HepG2 (cell line): ENCODE data around the gene CHST3. TPM values are rescaled to one million over a fixed set of nuclear protein-coding genes. Genes with fewer than 3 reads are reported as not detected.
A peak's percentile ranks its signal among the peaks of the same experiment; 100 is the strongest.

Source experiments
- AGO2 ChIP-seq: fragments of 200-400 bp; formaldehyde crosslinking; optimal IDR thresholded peaks from 2 replicates; pipeline ENCODE3; 2017; ENCODE audit warnings: mild to moderate bottlenecking, low read depth, low read length, moderate library complexity
- ARID2 ChIP-seq: sonication (generic); formaldehyde crosslinking; IDR thresholded peaks from 2 replicates; pipeline ENCODE4 v1.8.1; 2022; ENCODE audit warnings: mild to moderate bottlenecking, missing genetic modification reagents, borderline replicate concordance
- BRD4 ChIP-seq: sonication (generic); formaldehyde crosslinking; IDR thresholded peaks from 2 replicates; pipeline ENCODE4 v1.4.0; 2020; ENCODE audit warnings: missing genetic modification reagents
- CEBPB ChIP-seq: IDR thresholded peaks from 2 replicates; pipeline ENCODE4 v1.6.1; 2011; ENCODE audit warnings: low read depth, low read length, improper control_type of control experiment, borderline replicate concordance
- ELF3 ChIP-seq: IDR thresholded peaks from 2 replicates; pipeline ENCODE4 v1.6.1; 2016; ENCODE audit warnings: missing genetic modification reagents, missing compliant biosample characterization
- KDM2A ChIP-seq: sonication (generic); formaldehyde crosslinking; IDR thresholded peaks from 2 replicates; pipeline ENCODE4 v1.4.0; 2020; ENCODE audit warnings: low read depth, missing genetic modification reagents, borderline replicate concordance
- KLF11 ChIP-seq: IDR thresholded peaks from 2 replicates; pipeline ENCODE4 v1.6.1; 2016; ENCODE audit warnings: missing compliant biosample characterization
- NCOA1 ChIP-seq: sonication (generic); formaldehyde crosslinking; IDR thresholded peaks from 2 replicates; pipeline ENCODE4 v1.9.0; 2021; ENCODE audit warnings: missing genetic modification reagents
- PAWR ChIP-seq: sonication (generic); formaldehyde crosslinking; IDR thresholded peaks from 2 replicates; pipeline ENCODE4 v1.4.0; 2020; ENCODE audit warnings: missing genetic modification reagents, mild to moderate bottlenecking, borderline replicate concordance
- PAX8 ChIP-seq: sonication (generic); formaldehyde crosslinking; IDR thresholded peaks from 2 replicates; pipeline ENCODE4 v1.8.0; 2022; ENCODE audit warnings: mild to moderate bottlenecking, missing genetic modification reagents, borderline replicate concordance
- PHB2 ChIP-seq: fragments of 450-650 bp; IDR thresholded peaks from 2 replicates; pipeline ENCODE4 v1.6.1; 2018; ENCODE audit not compliant: partially characterized antibody
- PTBP1 ChIP-seq: fragments of 200-400 bp; formaldehyde crosslinking; IDR thresholded peaks from 2 replicates; pipeline ENCODE4 v1.6.1; 2018; ENCODE audit warnings: low read length, low read depth; ENCODE audit not compliant: poor library complexity, severe bottlenecking
- RELA ChIP-seq: sonication (generic); formaldehyde crosslinking; IDR thresholded peaks from 2 replicates; pipeline ENCODE4 v1.4.0; 2020; ENCODE audit warnings: missing genetic modification reagents
- RFX5 ChIP-seq: IDR thresholded peaks from 2 replicates; pipeline ENCODE4 v1.6.1; 2011; ENCODE audit warnings: low read depth, low read length, improper control_type of control experiment
- SAP130 ChIP-seq: IDR thresholded peaks from 2 replicates; pipeline ENCODE4 v1.6.1; 2016; ENCODE audit warnings: low read depth
- SP140L ChIP-seq: sonication (generic); formaldehyde crosslinking; IDR thresholded peaks from 2 replicates; pipeline ENCODE4 v1.4.0; 2020; ENCODE audit warnings: missing genetic modification reagents, borderline replicate concordance
- SP5 ChIP-seq: IDR thresholded peaks from 2 replicates; pipeline ENCODE4 v1.6.1; 2016; ENCODE audit warnings: low read depth, borderline replicate concordance
- STAG1 ChIP-seq: sonication (generic); formaldehyde crosslinking; IDR thresholded peaks from 2 replicates; pipeline ENCODE4 v1.4.0; 2020; ENCODE audit warnings: missing genetic modification reagents
- TBX2 ChIP-seq: sonication (generic); formaldehyde crosslinking; IDR thresholded peaks from 2 replicates; pipeline ENCODE4 v1.5.0; 2020; ENCODE audit warnings: missing genetic modification reagents, mild to moderate bottlenecking, borderline replicate concordance
- XRCC5 ChIP-seq: fragments of 200-400 bp; formaldehyde crosslinking; optimal IDR thresholded peaks from 2 replicates; pipeline ENCODE3; 2017; ENCODE audit warnings: mild to moderate bottlenecking, low read length
- YEATS2 ChIP-seq: sonication (generic); formaldehyde crosslinking; IDR thresholded peaks from 2 replicates; pipeline ENCODE4 v1.4.0; 2020; ENCODE audit warnings: missing genetic modification reagents, borderline replicate concordance
- ZBTB39 ChIP-seq: sonication (generic); formaldehyde crosslinking; IDR thresholded peaks from 2 replicates; pipeline ENCODE4 v1.5.0; 2020; ENCODE audit warnings: missing genetic modification reagents
- ZBTB7A ChIP-seq: sonication (generic); formaldehyde crosslinking; IDR thresholded peaks from 2 replicates; pipeline ENCODE4 v1.8.0; 2022; ENCODE audit warnings: mild to moderate bottlenecking, missing genetic modification reagents
- ZEB1 ChIP-seq: IDR thresholded peaks from 2 replicates; pipeline ENCODE4 v1.6.1; 2012; ENCODE audit warnings: mild to moderate bottlenecking, low read depth, inconsistent platforms; ENCODE audit not compliant: insufficient replicate concordance
- ZKSCAN8 ChIP-seq: IDR thresholded peaks from 2 replicates; pipeline ENCODE4 v1.6.1; 2016; ENCODE audit warnings: borderline replicate concordance, missing genetic modification reagents, missing compliant biosample characterization
- ZNF225 ChIP-seq: sonication (generic); formaldehyde crosslinking; IDR thresholded peaks from 2 replicates; pipeline ENCODE4 v1.4.0; 2020; ENCODE audit warnings: mild to moderate bottlenecking, missing genetic modification reagents
- ZNF235 ChIP-seq: sonication (generic); formaldehyde crosslinking; IDR thresholded peaks from 2 replicates; pipeline ENCODE4 v1.8.1; 2023; ENCODE audit warnings: mild to moderate bottlenecking, missing genetic modification reagents, borderline replicate concordance
- ZNF260 ChIP-seq: sonication (generic); formaldehyde crosslinking; IDR thresholded peaks from 2 replicates; pipeline ENCODE4 v1.4.0; 2020; ENCODE audit warnings: missing genetic modification reagents, low read depth, mild to moderate bottlenecking, borderline replicate concordance
- ZNF354B ChIP-seq: sonication (generic); formaldehyde crosslinking; IDR thresholded peaks from 2 replicates; pipeline ENCODE4 v1.8.0; 2022; ENCODE audit warnings: mild to moderate bottlenecking, missing genetic modification reagents
- ZNF367 ChIP-seq: sonication (generic); formaldehyde crosslinking; IDR thresholded peaks from 2 replicates; pipeline ENCODE4 v1.4.0; 2020; ENCODE audit warnings: missing genetic modification reagents, borderline replicate concordance
- ZNF660 ChIP-seq: sonication (generic); formaldehyde crosslinking; IDR thresholded peaks from 2 replicates; pipeline ENCODE4 v1.5.1; 2020; ENCODE audit warnings: mild to moderate bottlenecking, low read depth, missing genetic modification reagents, borderline replicate concordance
- ZNF761 ChIP-seq: sonication (generic); formaldehyde crosslinking; conservative IDR thresholded peaks from 2 replicates; pipeline ENCODE4 v1.4.0; 2020; ENCODE audit warnings: mild to moderate bottlenecking, missing genetic modification reagents
- polyA plus RNA-seq, 8 experiments: library from polyadenylated mRNA; depleted of rRNA in 3 of 8; stranded (reverse) in 7 of 8; unstranded in 1 of 8; fragments of >200 nt; fragmentation: Illumina TruSeq in 4 of 8; extraction: Trizol in 4 of 8; gene quantifications; 2 replicates each; pipeline versions ENCODE4 v1.2.1 to v1.2.3, GENCODE V29; 2011 to 2016; ENCODE audit warnings: low read depth in 4 of 8, missing spikeins in 1 of 8, mixed read lengths in 1 of 8; ENCODE audit not compliant: insufficient read depth in 1 of 8
- total RNA-seq, 5 experiments: library from RNA; depleted of rRNA; stranded (reverse); fragments of >200 nt; fragmentation: Illumina TruSeq; extraction: Trizol; gene quantifications; 2 replicates each; pipeline ENCODE4 v1.2.3, GENCODE V29; 2016; ENCODE audit warnings: low read depth in 1 of 5

Gene CHST3
- total and polyA plus RNA-seq, 2 of the 13 experiments (the other 11 are each of a cell fraction or from before 2014, with no cell fraction given) = 7.2 to 18.7 TPM

- TF ChIP-seq ZBTB39 (CRISPR knock-in tag) (no peak), ELF3 (CRISPR knock-in tag) (peak; percentile 14; the same call in 1 of the 2 replicates), PHB2 (no peak), ZEB1 (no peak), STAG1 (CRISPR knock-in tag) (peak; percentile 86), ZNF761 (0 out of 2 replicates have a peak, but pooled peaks have one; percentile 36), PAWR (no peak; the same call in 1 of the 2 replicates), KLF11 (no peak), SP5 (CRISPR knock-in tag) (peak; percentile 11; the same call in 1 of the 2 replicates), XRCC5 (peak; percentile 47), PAX8 (CRISPR knock-in tag) (no peak), ZNF260 (CRISPR knock-in tag) (no peak), ZBTB7A (peak; percentile 89), BRD4 (CRISPR knock-in tag) (peak; percentile 89), AGO2 (peak; percentile 31), RFX5 (peak; percentile 14; the same call in 1 of the 2 replicates), ZNF367 (CRISPR knock-in tag) (no peak), YEATS2 (CRISPR knock-in tag) (peak; percentile 46; the same call in 1 of the 2 replicates), ZKSCAN8 (CRISPR knock-in tag) (peak; percentile 46; the same call in 1 of the 2 replicates), ZNF354B (CRISPR knock-in tag) (no peak), PTBP1 (no peak), RELA (CRISPR knock-in tag) (no peak), ARID2 (no peak), TBX2 (CRISPR knock-in tag) (peak; percentile 78; the same call in 1 of the 2 replicates), CEBPB (no peak), NCOA1 (CRISPR knock-in tag) (no peak), ZNF660 (CRISPR knock-in tag) (no peak), SAP130 (CRISPR knock-in tag) (0 out of 2 replicates have a peak, but pooled peaks have one; percentile 47), ZNF235 (CRISPR knock-in tag) (no peak), ZNF225 (CRISPR knock-in tag) (0 out of 2 replicates have a peak, but pooled peaks have one; percentile 42), KDM2A (CRISPR knock-in tag) (peak; percentile 59; the same call in 1 of the 2 replicates), SP140L (CRISPR knock-in tag) (no peak)
These were observed 80.3 kb downstream of the CHST3 start (continued) for GRCh38 chr10:72044417-72045041.
